HepG2 (cell line): ENCODE measurements around the gene PSMB3. TPM values are rescaled to one million over a fixed set of nuclear protein-coding genes. Genes with fewer than 3 reads are reported as not detected.

Experiments
- ATM ChIP-seq: fragments of 450-650 bp; IDR thresholded peaks from 2 replicates; pipeline ENCODE4 v1.7.1; 2017; ENCODE audit warnings: mild to moderate bottlenecking, borderline replicate concordance
- E2F1 ChIP-seq: sonication (generic); formaldehyde crosslinking; IDR thresholded peaks from 2 replicates; pipeline ENCODE4 v1.5.0; 2020; ENCODE audit warnings: missing genetic modification reagents
- FOXP4 ChIP-seq: sonication (generic); formaldehyde crosslinking; IDR thresholded peaks from 2 replicates; pipeline ENCODE4 v1.4.0; 2020; ENCODE audit warnings: missing genetic modification reagents
- IRF2 ChIP-seq: IDR thresholded peaks from 2 replicates; pipeline ENCODE4 v1.6.1; 2018; ENCODE audit warnings: missing genetic modification reagents, missing compliant biosample characterization
- KLF16 ChIP-seq, 2 experiments: sonication (generic) in 1 of 2; formaldehyde crosslinking in 1 of 2; IDR thresholded peaks; 2 replicates each; pipeline versions ENCODE4 v1.6.1 to v1.8.0; 2016 to 2023; ENCODE audit warnings: missing genetic modification reagents in 2 of 2, missing compliant biosample characterization in 1 of 2
- MXI1 ChIP-seq: IDR thresholded peaks from 3 replicates; pipeline ENCODE4 v1.6.1; 2012; ENCODE audit warnings: low read depth, low read length, inconsistent platforms, borderline replicate concordance
- NFYB ChIP-seq: sonication (generic); formaldehyde crosslinking; IDR thresholded peaks from 2 replicates; pipeline ENCODE4 v1.4.0; 2020; ENCODE audit warnings: missing genetic modification reagents
- PHF5A ChIP-seq: IDR thresholded peaks from one replicate; pipeline ENCODE4 v1.6.1; 2018; ENCODE audit warnings: low read depth, missing genetic modification reagents; ENCODE audit not compliant: unreplicated experiment
- RELA ChIP-seq: sonication (generic); formaldehyde crosslinking; IDR thresholded peaks from 2 replicates; pipeline ENCODE4 v1.4.0; 2020; ENCODE audit warnings: missing genetic modification reagents
- SNAPC2 ChIP-seq: sonication (generic); formaldehyde crosslinking; IDR thresholded peaks from 2 replicates; pipeline ENCODE4 v1.8.1; 2022; ENCODE audit warnings: mild to moderate bottlenecking, missing genetic modification reagents
- TFAP4 ChIP-seq: sonication (generic); IDR thresholded peaks from 2 replicates; pipeline ENCODE4 v1.6.1; 2016; ENCODE audit warnings: low read depth, borderline replicate concordance
- THYN1 ChIP-seq: sonication (generic); formaldehyde crosslinking; IDR thresholded peaks from 2 replicates; pipeline ENCODE4 v1.8.1; 2023; ENCODE audit warnings: low read depth, mild to moderate bottlenecking, moderate library complexity, missing genetic modification reagents, borderline replicate concordance
- ZBTB34 ChIP-seq: sonication (generic); formaldehyde crosslinking; IDR thresholded peaks from 2 replicates; pipeline ENCODE4 v1.8.0; 2022; ENCODE audit warnings: mild to moderate bottlenecking, missing genetic modification reagents
- ZFAT ChIP-seq: sonication (generic); formaldehyde crosslinking; conservative IDR thresholded peaks from 2 replicates; pipeline ENCODE4 v1.8.1; 2023; ENCODE audit warnings: missing genetic modification reagents, inconsistent platforms
- ZFP91 ChIP-seq: sonication (generic); formaldehyde crosslinking; IDR thresholded peaks from 2 replicates; pipeline ENCODE4 v1.9.0; 2022; ENCODE audit warnings: missing genetic modification reagents, mild to moderate bottlenecking, borderline replicate concordance
- ZMYM4 ChIP-seq: sonication (generic); formaldehyde crosslinking; IDR thresholded peaks from 2 replicates; pipeline ENCODE4 v1.8.1; 2023; ENCODE audit warnings: mild to moderate bottlenecking, missing genetic modification reagents
- ZNF615 ChIP-seq: sonication (generic); formaldehyde crosslinking; IDR thresholded peaks from 2 replicates; pipeline ENCODE4 v1.5.0; 2020; ENCODE audit warnings: mild to moderate bottlenecking, missing genetic modification reagents, borderline replicate concordance
- ZNF710 ChIP-seq: sonication (generic); formaldehyde crosslinking; IDR thresholded peaks from 2 replicates; pipeline ENCODE4 v1.5.0; 2020; ENCODE audit warnings: mild to moderate bottlenecking, missing genetic modification reagents, borderline replicate concordance
- ZNF75D ChIP-seq: sonication (generic); formaldehyde crosslinking; IDR thresholded peaks from 2 replicates; pipeline ENCODE4 v1.8.1; 2023; ENCODE audit warnings: missing genetic modification reagents, mild to moderate bottlenecking, borderline replicate concordance
- polyA plus RNA-seq, 8 experiments: library from polyadenylated mRNA; depleted of rRNA in 3 of 8; stranded (reverse) in 7 of 8; unstranded in 1 of 8; fragments of >200 nt; fragmentation: Illumina TruSeq in 4 of 8; extraction: Trizol in 4 of 8; gene quantifications; 2 replicates each; pipeline versions ENCODE4 v1.2.1 to v1.2.3, GENCODE V29; 2011 to 2016; ENCODE audit warnings: low read depth in 4 of 8, missing spikeins in 1 of 8, mixed read lengths in 1 of 8; ENCODE audit not compliant: insufficient read depth in 1 of 8
- total RNA-seq, 5 experiments: library from RNA; depleted of rRNA; stranded (reverse); fragments of >200 nt; fragmentation: Illumina TruSeq; extraction: Trizol; gene quantifications; 2 replicates each; pipeline ENCODE4 v1.2.3, GENCODE V29; 2016; ENCODE audit warnings: low read depth in 1 of 5

Gene PSMB3
- total and polyA plus RNA-seq, 2 of the 13 experiments (the other 11 are each of a cell fraction or from before 2014, with no cell fraction given), result 366 to 517 TPM

- no peak for TF ChIP-seq SNAPC2 (CRISPR knock-in tag)
- no peak for TF ChIP-seq FOXP4
- peak; percentile 89 for TF ChIP-seq ZFP91 (CRISPR knock-in tag)
- no peak for TF ChIP-seq NFYB (CRISPR knock-in tag)
- TF ChIP-seq PHF5A, result no peak
- TF ChIP-seq E2F1 (CRISPR knock-in tag), result no peak
- no peak for TF ChIP-seq RELA (CRISPR knock-in tag)
- no peak for TF ChIP-seq ATM
- TF ChIP-seq ZNF710 (CRISPR knock-in tag), result no peak; the same call in 1 of the 2 replicates
- no peak for TF ChIP-seq ZBTB34
- no peak for TF ChIP-seq THYN1
- TF ChIP-seq ZNF75D, result no peak
- TF ChIP-seq KLF16 (CRISPR knock-in tag; IDR thresholded peaks at IDR 0.05), result no peak
- 0 out of 2 replicates have a peak, but pooled peaks have one; percentile 17 for TF ChIP-seq ZFAT (CRISPR knock-in tag)
- no peak for TF ChIP-seq IRF2 (CRISPR knock-in tag)
- TF ChIP-seq MXI1, result 0 out of 3 replicates have a peak, but pooled peaks have one; percentile 34
- TF ChIP-seq ZNF615 (CRISPR knock-in tag), result 0 out of 2 replicates have a peak, but pooled peaks have one; percentile 17
- TF ChIP-seq TFAP4, result no peak
- no peak for TF ChIP-seq ZMYM4 (CRISPR knock-in tag)
Observed at GRCh38 chr17:38750312-38751121, 2.0 kb upstream of the PSMB3 start (continued).
